ENCODE data around the gene KBTBD13.
"Not testable (repeated sequence)": the region's sequence is repeated elsewhere in the genome, so short reads cannot be mapped to it uniquely, and the experiment has no call there.

Gene KBTBD13

DNA sequence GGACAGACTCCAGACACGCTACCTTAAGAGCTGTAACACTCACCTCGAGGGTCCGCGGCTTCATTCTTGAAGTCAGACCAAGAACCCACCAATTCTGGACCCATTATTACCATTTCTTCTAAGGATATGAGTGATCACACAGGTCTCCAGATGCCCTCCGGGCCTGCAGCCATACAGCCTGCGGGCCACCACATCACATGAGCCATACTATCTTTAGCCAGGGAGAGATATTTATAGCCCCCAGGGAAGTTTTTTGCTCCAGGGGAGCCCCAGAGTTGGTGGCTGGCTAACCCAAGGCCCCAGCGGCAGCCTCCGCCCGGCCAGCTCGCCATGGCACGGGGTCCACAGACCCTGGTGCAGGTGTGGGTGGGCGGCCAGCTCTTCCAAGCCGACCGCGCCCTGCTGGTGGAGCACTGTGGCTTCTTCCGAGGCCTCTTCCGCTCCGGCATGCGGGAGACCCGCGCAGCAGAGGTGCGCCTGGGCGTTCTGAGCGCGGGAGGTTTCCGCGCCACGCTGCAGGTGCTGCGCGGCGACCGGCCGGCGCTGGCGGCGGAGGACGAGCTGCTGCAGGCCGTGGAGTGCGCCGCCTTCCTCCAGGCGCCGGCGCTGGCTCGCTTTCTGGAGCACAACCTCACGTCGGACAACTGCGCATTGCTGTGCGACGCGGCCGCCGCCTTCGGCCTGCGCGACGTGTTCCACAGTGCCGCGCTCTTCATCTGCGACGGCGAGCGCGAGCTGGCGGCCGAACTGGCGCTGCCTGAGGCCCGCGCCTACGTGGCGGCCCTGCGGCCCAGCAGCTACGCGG lies at the start of gene KBTBD13:
TSS of gene KBTBD13 (plus strand) at position 261 of the 805 bp plus-strand sequence. CDS start at position 331, 70 bp downstream.
- DNase-seq = no peak

DNA sequence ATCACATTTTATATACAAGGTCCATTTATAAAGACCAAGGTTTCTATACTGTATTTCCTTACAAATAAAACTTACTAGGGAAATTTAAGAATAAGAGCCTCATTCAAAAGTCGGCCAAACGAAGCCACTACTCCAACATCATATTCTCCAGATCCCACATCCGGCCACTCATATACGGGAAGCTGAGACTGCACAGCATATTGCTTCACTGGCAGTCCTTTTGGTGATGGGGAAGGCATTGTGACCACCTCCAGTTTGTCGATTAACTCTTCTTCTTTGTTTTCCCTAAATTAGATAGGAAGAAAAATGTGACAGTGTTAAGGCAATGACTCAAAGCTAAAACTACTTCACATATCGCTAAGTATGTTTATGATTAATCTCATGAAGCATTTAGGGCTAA lies 49.8 kb upstream of the KBTBD13 start:
- DNase-seq = no peak

DNA sequence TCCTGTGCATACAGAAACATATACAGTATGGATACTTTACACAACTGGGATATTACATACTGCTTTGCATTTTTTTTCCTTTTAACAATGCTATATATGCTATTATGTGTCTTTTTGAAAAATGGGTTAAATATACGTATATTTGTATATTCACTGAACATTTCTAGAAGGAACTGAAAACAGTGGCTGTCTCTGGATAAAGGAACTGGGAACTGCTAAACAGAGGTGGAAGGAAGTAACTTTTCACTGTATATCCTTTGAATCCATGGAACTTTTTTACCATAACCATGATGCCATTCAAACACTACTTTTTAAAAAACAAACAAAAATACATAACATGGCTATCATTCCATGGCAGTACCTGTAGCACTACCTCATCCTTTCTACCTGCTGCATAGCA lies 49.0 kb upstream of the KBTBD13 start:
- DNase-seq = no peak

DNA sequence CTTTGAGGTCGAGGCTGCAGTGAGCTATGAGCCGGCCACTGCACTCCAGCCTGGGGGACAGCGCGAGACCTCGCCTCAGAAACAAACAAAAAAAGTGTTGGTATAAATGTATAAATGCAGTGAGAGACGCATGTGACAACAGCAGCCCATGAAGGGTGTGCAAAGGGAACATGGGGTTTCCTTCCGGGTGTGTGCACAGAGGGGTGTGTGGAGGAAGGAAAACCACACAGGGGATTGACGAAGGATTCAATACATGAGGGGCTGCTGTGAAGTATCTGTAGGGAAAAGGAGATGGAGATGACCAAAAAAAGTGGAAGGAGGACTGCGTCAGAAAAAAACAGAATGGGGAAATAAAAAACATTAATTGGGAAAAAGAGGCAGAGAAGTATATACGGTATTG lies 48.2 kb upstream of the KBTBD13 start:
- no peak for DNase-seq

DNA sequence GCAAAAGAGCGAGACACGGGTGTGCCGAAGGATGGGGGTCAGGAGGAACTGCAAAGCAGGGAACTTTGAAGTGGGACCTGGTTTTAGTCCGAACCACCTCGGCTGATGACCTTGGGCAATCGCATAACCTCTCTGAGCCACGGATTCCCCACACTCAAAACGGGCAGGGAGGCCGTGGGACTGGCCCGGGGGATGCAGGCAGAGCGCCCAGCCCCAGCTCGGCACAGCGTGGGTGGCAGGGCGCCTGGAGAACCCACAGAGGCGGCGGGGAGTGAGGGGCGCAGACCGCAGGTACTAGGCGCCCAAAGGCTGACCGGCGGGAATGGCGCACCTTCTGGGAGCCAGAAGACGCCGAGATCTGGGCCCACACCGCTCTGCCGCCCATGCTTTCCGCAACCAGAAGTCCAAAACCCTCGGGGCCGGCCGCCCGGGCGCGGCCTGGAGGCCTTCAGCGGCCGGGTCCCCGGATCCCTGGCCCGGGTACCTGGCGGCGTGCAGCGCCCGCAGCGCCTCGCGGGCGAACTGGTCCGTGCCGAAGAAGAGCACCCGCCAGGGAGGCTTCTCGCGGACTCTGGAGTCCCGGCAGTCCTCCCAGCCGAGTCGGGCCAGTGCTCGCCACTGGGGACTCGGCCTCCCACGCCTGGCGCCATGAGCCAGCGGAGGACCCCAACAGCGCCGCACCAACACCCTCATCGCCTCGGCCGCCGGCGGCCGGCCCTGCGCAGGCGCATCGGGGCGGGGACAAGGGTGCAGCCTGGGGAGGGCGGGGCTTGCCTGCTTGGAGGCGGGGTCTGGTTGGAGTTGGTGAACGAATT lies 47.4 kb upstream of the KBTBD13 start, which contains the start of gene MTFMT:
TSS of gene MTFMT (minus strand) at position 719 of the 815 bp plus-strand sequence. CDS start at position 693, 26 bp downstream.
- DNase-seq = peak; percentile 67 to 93 (median 85)

DNA sequence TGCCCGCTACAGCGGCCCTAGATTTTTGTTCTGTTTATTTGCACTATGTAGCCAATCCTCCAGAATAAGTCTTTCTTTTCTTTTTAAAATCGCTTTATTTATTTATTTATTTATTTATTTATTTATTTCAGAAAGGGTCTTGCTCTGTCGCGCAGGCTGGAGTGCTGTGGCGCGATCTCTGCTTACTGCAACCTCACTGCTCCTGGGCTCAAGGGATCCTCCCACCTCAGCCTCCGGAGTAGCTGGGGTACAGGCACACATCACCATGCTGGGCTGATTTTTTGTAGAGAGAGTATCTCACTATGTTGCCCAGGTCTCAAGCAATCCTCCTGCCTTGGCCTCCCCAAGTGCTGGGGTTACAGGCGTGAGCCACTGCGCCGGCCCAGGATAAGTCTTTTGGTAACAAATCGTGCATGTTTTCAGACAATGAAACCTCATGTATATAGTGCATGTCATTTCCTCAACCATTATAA lies 46.8 kb upstream of the KBTBD13 start:
- no peak for DNase-seq

DNA sequence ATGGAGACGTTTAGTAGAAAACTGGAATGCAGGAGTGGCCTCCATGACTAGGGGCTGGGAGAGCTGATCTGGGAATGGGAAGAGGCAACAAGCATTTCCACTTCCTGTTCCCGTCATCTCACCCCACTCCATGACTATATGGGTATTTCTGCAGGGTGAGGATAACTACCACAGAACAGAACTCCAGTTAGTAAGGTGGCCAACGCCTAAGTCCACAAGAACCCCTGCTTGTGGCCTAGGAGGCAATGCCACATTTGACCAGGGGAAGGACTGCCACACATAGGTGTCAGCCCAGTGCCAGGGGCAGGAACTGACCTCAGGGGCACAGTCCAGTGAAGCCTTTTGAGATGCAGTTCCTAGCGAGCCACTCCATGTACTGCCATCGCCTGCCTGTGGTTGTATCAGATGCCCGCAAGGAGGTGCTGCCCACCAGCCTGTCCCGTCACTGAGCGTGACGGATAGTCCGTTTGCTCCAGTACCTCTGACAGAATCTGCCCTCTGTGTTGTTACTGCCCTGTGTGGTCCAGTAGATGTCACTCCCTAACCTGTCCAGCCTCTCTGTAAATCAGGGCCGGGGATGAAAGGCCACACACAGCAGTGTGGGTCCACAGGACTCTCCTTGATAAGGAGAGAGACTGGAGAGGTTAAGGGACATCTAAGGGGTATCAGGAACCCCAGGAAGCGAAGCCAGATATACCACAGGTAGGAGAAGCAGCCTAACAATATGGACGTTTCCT lies 43.6 kb upstream of the KBTBD13 start:
- DNase-seq = no peak

DNA sequence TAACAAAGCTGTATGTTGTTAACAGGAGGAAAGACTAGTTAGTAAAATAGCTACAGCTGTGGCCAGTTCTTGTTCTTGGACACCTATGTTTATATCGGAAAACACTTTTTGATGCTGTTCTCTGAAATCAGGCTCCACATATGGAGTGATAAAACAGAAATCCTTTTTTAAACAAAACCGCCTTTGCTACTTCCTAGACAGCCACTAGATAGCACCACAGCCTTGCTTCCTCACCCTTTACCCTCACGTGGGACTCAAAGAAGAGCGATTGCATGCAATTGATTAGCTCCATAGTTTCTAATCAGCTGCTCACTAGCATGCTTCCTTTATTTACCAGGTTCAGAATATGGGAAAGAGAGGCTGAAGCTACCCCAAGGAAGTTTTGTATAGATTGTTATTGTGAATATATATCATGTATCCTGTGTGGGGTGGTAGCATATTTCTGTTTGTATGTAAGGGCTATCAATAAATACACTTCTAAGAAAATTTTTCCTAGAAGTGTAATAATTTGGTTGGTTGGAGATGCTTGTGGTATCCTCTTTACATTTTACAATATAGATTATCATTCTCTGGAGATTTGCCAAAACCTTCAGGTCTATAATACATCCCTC lies 42.8 kb upstream of the KBTBD13 start:
- DNase-seq = no peak

DNA sequence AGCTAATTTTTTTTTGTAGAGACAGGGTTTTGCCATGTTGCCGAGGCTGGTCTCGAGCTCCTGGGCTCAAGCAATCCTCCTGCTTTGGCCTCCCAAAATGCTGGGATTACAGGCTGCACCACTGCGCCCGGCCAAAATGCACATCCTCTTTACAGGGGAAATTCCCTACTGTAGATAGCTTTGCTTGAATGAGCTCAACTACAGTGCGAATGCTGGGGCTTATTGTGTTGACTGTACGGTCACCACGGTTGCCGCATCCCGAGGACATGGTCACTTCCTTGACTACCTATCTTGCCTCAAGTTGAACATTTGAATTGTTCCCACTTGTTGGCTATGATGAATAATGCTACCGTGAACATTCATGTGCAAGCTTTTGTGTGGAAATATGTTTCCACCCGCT lies 41.8 kb upstream of the KBTBD13 start:
- DNase-seq = no peak

DNA sequence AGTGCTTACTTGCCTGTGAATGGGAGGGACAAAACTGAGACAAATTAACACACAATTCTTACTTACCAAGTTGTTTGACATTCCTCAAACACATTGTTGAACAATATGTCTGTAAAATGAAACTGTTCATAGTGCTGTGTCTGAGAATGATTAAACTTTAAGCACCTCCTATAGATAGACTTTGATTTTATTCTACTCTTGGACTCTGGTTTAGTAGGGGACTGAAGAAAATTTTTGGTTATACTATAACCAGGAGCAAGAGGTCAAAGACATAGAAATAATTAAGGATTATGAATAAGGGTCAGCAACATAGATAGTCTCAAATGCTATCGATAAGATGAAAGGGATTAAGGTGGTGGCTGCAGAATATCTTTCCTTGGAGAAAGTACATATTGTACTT lies 39.2 kb upstream of the KBTBD13 start:
- DNase-seq = no peak

DNA sequence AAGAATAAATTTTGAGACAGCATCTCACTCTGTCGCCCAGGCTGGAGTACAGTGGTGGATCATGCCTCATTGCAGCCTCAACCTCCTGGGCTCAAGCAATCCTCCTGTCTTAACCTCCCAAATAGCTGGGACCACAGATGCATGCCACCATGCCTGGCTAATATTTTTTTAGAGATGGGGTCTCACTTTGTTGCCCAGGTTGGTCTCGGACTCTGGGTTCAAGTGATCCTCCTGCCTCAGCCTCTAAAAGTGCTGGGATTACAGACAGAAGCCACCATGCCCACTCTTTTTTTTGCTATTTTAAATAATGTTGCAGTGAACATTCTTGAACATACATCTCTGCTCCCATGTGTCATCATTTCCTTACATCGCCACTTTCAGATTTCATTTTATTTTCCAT lies 38.1 kb upstream of the KBTBD13 start:
- no peak for DNase-seq

DNA sequence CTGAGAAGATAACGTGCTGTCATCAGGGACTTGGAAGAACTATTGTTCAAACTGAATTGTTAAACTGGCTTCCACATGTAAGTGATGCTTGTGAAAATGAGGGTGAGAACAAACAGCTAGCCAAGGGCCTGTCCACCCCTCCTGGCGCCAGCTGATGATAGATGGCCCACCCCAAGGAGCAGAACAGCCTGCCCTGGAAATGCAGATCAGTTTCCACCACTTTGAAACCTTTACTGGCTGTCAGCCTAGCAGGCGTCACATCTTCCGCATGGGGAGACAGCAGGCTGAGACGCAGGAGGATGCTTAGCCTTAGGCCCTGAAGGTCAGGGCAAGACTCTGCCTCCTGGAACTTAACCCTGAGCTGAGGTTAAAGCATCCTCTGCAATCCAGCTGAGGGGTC lies 37.7 kb upstream of the KBTBD13 start:
- no peak for DNase-seq

DNA sequence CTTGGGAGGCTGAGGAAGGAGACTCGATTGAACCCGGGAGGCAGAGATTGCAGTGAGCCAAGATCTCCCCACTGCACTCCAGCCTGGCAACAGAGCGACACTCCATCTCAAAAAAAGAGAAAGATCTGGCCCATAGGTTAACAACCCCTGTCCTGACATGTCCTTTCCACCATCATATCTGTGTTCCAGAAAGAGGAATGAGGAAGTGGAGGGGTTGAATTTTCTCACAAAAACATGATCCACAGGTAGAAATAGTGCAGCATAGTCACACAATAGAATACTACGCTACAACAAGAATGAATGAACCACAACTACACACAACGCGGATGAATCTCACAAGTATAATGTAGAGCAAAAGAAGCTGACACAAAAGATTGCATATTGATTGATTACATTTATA lies 36.1 kb upstream of the KBTBD13 start:
- DNase-seq = no peak

DNA sequence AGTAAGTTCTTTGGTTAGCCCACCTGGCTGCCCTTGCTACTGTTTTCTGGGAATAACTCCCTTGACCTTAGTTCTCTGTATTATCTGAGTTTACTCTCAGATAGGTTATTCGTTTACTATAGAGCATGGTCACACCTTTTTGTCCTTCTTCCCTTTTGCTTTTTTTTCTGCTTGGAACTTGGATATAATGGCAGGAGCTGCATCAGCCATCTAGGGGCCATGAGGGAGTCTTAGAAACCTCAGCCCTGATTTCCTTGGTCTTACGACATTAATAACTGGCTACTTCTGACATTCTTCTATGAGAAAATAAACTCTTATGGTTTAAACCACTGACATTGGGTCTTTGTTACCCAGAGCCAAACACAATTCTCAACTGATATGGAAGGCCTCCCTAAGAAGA lies 34.8 kb upstream of the KBTBD13 start:
- DNase-seq = no peak

DNA sequence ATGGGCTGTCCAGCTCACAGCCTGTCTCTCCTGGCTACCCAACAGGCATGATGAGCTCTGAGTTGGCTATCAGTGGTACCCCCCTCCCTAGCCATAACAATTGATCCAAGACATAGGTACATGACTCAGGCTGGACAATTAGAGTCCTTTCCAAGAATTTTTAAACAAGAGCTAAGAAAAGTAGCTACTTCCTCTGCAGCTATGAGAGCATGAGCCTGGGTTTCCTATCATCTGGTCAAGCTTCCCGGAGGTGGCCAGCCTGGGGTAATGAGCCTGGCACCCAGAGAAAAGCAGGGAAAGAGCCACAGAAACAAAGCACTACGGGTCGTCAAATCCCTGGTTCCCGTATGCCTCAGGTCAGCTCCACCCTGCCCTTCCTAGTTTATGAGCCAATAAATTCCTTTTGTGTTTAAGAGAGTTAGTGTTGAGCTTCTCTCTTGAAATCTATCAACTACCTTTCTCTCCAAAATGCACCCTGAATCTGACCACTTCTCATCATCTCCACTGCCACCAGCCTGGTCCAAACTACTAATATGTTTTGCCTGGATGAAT lies 33.7 kb upstream of the KBTBD13 start:
- no peak for DNase-seq

DNA sequence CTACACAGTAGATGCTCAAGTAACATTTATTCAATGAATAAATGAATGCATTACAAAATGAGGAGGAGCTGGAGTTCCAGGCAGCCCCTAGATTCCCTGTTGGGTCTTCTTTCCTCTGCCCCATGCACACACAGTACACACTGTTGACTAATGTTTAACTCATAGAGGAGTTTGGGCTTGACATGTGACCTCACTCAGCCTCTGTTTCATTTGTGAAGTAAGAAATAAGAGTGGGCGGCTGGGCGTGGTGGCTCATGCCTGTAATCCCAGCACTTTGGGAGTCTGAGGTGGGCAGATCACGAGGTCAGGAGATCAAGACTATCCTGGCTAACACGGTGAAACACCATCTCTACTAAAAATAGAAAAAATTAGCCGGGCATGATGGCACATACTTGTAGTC lies 32.3 kb upstream of the KBTBD13 start:
- not testable (repeated sequence) for DNase-seq

DNA sequence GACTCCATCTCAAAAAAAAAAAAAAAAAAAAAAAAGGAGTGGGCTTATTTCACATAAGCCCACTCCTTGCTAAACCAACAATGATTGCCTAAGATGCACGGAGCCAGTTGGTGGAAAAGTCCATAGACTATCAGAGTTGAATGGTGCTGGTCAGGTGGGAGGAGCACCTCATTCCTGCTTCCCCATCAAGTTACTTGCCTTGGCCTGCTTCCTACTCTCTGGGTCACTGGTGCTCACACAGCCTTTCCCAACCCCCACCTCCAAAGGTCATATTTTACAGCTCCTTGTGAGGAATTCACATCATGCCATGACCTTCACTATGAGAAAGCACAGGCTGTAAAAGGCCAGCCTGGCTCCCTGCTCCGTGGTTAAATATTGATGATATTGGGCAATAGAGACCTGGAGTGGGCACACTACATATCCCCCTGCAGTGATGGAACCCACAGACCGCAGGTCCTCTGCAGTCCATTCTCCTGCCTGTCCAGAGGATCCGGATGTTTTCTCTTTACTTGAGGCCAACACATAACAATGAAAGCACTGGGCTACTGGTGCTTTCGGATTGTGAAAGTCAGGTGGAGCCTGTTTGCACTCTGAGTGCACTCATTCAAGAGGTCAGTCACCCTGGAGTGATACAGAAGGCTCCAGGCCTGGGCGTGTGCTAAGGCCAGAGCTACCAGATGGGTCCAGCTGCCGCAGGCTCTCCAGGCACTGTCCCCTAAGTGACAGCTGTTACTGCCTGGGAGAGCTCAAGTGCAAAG lies 31.6 kb upstream of the KBTBD13 start, which contains the start of gene SLC51B:
TSS of gene SLC51B (plus strand) at position 664 of the 758 bp plus-strand sequence. CDS start 4,618 bp downstream, outside the sequence.
- DNase-seq = no peak

DNA sequence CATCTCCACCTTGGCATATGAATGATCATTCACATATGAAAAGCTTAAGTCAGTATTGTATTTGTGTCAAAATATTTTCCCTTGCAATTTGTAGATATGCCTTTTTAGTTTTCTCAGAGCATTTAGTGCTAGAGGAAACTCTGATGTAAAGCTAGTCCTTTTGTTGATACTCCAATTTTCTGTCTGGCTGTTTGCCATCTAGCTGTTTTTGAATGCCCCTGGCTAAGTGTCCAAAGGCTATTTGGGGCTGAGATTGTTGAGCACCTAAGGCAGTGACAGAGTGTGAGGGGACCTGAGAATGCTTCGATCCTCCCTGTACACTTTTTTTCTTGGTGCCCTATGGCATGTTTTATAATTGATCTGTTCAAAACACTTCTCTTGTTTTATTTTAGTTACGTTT lies 28.3 kb upstream of the KBTBD13 start:
- no peak for DNase-seq

DNA sequence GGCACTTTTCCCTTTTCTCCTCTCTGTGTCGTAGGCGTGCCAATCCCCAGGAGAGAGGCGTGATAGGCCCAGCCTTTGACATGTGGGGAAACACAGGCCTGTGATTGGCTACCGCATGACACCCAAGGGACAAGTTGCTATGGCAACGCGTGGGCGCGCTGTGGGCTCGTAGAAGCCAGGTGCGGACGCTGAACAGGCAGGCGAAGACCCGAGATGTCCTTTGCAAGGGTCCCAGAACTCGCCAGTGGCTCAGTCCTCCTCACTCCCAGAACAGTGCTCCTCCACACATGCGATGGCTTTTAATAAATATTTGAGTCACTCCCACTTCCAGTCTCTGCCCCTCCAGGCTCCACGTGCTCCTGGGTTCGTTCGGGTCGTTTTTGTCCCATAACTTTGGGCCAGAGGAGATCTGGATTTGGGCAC lies 27.1 kb upstream of the KBTBD13 start:
- peak; percentile 51 to 66 (median 60) for DNase-seq

DNA sequence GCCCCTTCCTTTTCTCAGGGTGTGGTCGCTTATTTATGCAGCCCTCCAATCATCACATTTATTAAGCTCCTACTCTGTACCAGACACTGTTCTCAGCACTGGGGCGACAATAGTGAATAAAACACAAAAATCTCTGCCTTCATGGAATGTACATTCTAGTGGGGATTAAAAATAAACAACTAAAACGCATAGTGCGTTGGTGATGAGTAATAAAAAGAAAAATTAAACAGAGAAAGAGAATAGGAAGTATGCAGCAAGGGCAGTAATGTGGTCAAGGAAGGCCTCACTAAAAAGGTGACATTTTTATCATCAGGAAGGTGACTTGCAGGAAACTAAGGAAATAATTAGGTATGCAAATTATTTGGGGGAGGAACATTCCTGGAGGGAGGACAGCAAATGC lies 26.3 kb upstream of the KBTBD13 start:
- no peak for DNase-seq

DNA sequence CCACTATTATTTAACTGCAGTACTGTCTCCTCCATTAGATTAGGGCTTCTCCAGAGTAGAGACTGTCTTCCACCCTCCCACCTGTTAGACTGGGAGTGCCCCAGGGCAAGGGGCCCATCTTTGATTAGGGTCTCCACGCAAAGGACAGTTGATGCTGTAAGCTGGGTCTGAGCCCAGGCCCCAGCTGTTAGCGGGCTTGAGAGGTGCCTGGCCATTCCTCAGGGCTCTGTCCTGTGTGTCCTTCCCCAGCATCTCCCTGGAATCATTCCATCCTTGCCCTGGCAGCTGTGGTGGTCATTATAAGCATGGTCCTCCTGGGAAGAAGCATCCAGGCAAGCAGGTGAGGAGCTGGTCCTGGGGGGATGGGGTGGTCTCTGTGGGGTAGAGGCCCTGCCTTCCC lies 25.3 kb upstream of the KBTBD13 start:
- no peak for DNase-seq

All from activated naive CD4-positive, alpha-beta T cell (primary cell).